ENCODE results near the gene CHST15.
"Not testable (repeated sequence)": the region's sequence is repeated elsewhere in the genome, so short reads cannot be mapped to it uniquely, and the experiment has no call there.

Gene CHST15

GRCh38 chr10:124040451-124041188 lies 52.8 kb downstream of the CHST15 start:
- no peak for DNase-seq

GRCh38 chr10:124039483-124040013 lies 53.9 kb downstream of the CHST15 start:
- no peak for DNase-seq

GRCh38 chr10:124037784-124038183 lies 55.6 kb downstream of the CHST15 start:
- DNase-seq = no peak

GRCh38 chr10:124037286-124037685 lies 56.1 kb downstream of the CHST15 start:
- DNase-seq = no peak

- DNase-seq = no peak
Observed at GRCh38 chr10:124036746-124037145, 56.7 kb downstream of the CHST15 start.

- DNase-seq = no peak
Observed at GRCh38 chr10:124035928-124036558, 57.4 kb downstream of the CHST15 start.

GRCh38 chr10:124035306-124035927 lies 58.0 kb downstream of the CHST15 start:
- no peak for DNase-seq

GRCh38 chr10:124034576-124035305 lies 58.7 kb downstream of the CHST15 start:
- DNase-seq = not testable (repeated sequence)

GRCh38 chr10:124033887-124034218 lies 59.5 kb downstream of the CHST15 start:
- no peak for DNase-seq

GRCh38 chr10:124032971-124033886 lies 60.2 kb downstream of the CHST15 start:
- no peak for DNase-seq

- DNase-seq = no peak
Observed at GRCh38 chr10:124032087-124032935, 61.1 kb downstream of the CHST15 start.

- no peak for DNase-seq
Observed at GRCh38 chr10:124030492-124031110, 62.8 kb downstream of the CHST15 start.

GRCh38 chr10:124030061-124030460 lies 63.3 kb downstream of the CHST15 start:
- no peak for DNase-seq

GRCh38 chr10:124029559-124029958 lies 63.8 kb downstream of the CHST15 start:
- no peak for DNase-seq

GRCh38 chr10:124028700-124029480 lies 64.5 kb downstream of the CHST15 start:
- no peak for DNase-seq

- no peak for DNase-seq
Observed at GRCh38 chr10:124027651-124028050, 65.7 kb downstream of the CHST15 start.

- no peak for DNase-seq
Observed at GRCh38 chr10:124027031-124027611, 66.3 kb downstream of the CHST15 start.

GRCh38 chr10:124026589-124026939 lies 66.8 kb downstream of the CHST15 start:
- DNase-seq = no peak
